Cardiac muscle cell (in vitro differentiated cells and primary cell): ENCODE measurements around the gene PCDHB1. TPM values are rescaled to one million over a fixed set of nuclear protein-coding genes. Genes with fewer than 3 reads are reported as not detected.
A peak's percentile ranks its signal among the peaks of the same experiment; 100 is the strongest.

Experiments used
- DNase-seq, 2 donors: peaks; one replicate each; pipeline versions ENCODE4 v3.0.0 to v3.0.0-alpha.2; 2010 to 2017; ENCODE audit warnings: low read depth in 1 of 2, low spot score in 1 of 2
- H3K27ac ChIP-seq: fragments of 200-600 bp; sonication (generic); 2 replicates; pipeline ENCODE4 v1.5.1; 2016
- H3K27me3 ChIP-seq: fragments of 200-600 bp; sonication (generic); 2 replicates; pipeline ENCODE4 v1.6.0; 2016; ENCODE audit warnings: control low read depth
- H3K36me3 ChIP-seq: fragments of 200-600 bp; sonication (generic); 2 replicates; pipeline ENCODE4 v1.5.1; 2016; ENCODE audit warnings: control low read depth
- H3K4me1 ChIP-seq: fragments of 200-600 bp; sonication (generic); 2 replicates; pipeline ENCODE4 v1.8.1; 2017; ENCODE audit warnings: low read depth, mild to moderate bottlenecking, mixed run types
- H3K4me3 ChIP-seq: fragments of 200-600 bp; sonication (generic); 2 replicates; pipeline ENCODE4 v1.5.1; 2016; ENCODE audit warnings: mild to moderate bottlenecking
- H3K9me3 ChIP-seq: fragments of 200-600 bp; sonication (generic); 2 replicates; pipeline ENCODE4 v1.5.1; 2017; ENCODE audit warnings: low read depth, mild to moderate bottlenecking, control low read depth
- polyA plus RNA-seq: library from polyadenylated mRNA; unstranded; fragments of >200 nt; fragmentation: Nextera tagmentation; extraction: Ambion mirVana; gene quantifications from 2 replicates; pipeline ENCODE4 v1.2.1, GENCODE V29; 2016
- total RNA-seq: library from RNA; depleted of rRNA; stranded (reverse); fragments of >200 nt; gene quantifications from 2 replicates; pipeline ENCODE4 v1.2.3, GENCODE V29; 2016
- TF ChIP-seq, protein P1 (sequence below): IDR thresholded peaks from 2 replicates; pipeline ENCODE4 v1.5.1; 2012; ENCODE audit warnings: low read depth, mild to moderate bottlenecking, low read length

PCDHB1 gene
- total and polyA plus RNA-seq, 2 experiments from 2014 or later = 0.03 TPM; not detected in 1

DNA sequence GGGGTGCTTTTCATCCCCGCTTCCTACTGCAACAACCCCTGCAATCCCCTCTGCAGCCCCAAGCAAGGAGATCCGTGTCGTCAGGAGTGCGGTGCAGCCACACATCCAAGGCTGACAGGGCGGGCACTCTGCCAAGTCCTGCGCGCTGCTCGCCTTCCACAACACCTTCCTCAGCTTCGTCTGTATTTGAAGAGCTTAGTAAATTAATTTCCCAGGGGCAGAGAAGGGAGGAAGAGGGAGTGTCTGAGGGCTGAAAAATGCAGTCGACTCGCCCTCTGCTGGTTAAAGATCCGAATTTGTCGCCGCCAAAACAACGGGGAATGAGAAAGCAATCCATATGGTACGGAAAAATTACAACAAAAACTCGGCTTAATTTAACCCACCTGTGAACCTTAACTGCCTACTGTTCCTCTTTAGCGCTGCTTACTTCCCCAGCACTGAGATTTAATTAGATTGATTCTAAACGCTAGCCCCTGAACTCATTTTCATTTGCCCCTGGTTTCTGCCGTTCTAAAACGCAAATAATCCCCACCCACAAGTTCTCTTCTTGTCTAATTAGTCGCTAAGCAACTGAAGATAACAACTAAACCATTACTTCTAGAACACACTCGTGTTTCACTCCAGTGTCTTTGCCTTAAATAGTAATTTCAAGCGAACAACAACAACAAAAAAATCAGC lies 10.9 kb upstream of the PCDHB1 start:
- DNase-seq = peak; percentile 14 to 89
- TF ChIP-seq, protein P1, sequence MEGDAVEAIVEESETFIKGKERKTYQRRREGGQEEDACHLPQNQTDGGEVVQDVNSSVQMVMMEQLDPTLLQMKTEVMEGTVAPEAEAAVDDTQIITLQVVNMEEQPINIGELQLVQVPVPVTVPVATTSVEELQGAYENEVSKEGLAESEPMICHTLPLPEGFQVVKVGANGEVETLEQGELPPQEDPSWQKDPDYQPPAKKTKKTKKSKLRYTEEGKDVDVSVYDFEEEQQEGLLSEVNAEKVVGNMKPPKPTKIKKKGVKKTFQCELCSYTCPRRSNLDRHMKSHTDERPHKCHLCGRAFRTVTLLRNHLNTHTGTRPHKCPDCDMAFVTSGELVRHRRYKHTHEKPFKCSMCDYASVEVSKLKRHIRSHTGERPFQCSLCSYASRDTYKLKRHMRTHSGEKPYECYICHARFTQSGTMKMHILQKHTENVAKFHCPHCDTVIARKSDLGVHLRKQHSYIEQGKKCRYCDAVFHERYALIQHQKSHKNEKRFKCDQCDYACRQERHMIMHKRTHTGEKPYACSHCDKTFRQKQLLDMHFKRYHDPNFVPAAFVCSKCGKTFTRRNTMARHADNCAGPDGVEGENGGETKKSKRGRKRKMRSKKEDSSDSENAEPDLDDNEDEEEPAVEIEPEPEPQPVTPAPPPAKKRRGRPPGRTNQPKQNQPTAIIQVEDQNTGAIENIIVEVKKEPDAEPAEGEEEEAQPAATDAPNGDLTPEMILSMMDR = peak; percentile 25
- peak overlapping the region; percentile 64 for H3K4me3 ChIP-seq
- no peaks in the 10 kb centered on the region for H3K9me3 ChIP-seq
- H3K27me3 ChIP-seq = peaks cover 4% of the 10 kb centered on the region
- H3K36me3 ChIP-seq = no peaks in the 10 kb centered on the region
- no peaks in the 10 kb centered on the region for H3K4me1 ChIP-seq
- H3K27ac ChIP-seq = peak overlapping the region; percentile 94

DNA sequence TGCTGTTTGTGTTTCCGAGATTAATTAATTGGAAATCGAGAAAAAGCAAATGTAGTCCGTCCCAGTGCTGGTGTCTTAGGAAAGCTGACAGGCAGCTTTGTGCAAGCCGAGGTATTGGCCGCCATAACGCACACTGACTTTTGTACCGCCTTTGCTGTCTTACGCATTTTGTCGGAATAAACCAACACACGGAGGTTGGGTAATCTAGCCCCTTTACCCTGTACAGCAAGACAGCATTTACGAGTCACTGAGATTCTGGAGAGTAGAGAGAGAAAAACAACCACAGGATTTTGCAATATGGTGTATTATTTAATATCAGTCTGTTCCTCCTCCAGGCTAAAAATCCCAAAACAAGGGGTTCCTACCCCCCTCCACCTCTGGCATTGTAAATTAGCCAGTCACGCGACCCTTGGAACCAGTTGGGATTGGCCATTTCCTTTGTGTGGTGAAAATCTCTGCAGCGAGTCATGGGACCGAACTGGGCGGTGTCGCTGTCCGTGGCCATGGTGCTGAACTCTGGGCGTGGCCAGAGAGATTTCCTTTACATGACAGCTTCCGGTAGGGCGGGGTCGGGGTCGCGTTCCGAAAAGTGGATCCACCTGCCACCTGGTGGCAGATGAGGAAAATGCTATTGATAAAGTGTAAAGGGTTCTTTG lies 10.3 kb upstream of the PCDHB1 start:
- TF ChIP-seq, protein P1 = peak; percentile 52
- no peaks in the 10 kb centered on the region for H3K4me1 ChIP-seq
- DNase-seq = peak; percentile 72 to 99
- H3K4me3 ChIP-seq = peak overlapping the region; percentile 64
- peak overlapping the region; percentile 94 for H3K27ac ChIP-seq
- H3K9me3 ChIP-seq = no peaks in the 10 kb centered on the region
- H3K27me3 ChIP-seq = peaks cover 5% of the 10 kb centered on the region
- no peaks in the 10 kb centered on the region for H3K36me3 ChIP-seq

DNA sequence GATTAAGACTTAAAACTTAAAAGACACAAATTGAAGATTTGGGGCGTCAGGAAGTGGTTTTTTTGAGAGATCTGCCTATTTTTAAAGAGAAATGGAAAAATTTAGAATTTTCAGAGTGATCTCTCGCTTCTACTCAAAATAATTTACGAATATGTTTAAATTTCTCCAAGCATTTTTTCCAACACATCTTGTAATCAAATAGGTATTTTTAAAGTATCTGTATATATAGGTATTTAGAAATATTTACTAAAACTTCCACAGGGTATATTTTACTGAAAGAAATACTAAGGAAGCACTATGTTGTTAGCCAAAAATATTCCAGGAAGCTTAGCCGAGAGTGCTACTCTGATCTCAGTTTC lies 9.8 kb upstream of the PCDHB1 start:
- TF ChIP-seq, protein P1 = no peak
- Histone ChIP-seq H3K4me1 (no peaks in the 10 kb centered on the region), H3K4me3 (no peak overlapping the region), H3K27me3 (peaks cover 7% of the 10 kb centered on the region), H3K27ac (no peak overlapping the region), H3K36me3 (no peaks in the 10 kb centered on the region), H3K9me3 (no peaks in the 10 kb centered on the region)
- no peak for DNase-seq

DNA sequence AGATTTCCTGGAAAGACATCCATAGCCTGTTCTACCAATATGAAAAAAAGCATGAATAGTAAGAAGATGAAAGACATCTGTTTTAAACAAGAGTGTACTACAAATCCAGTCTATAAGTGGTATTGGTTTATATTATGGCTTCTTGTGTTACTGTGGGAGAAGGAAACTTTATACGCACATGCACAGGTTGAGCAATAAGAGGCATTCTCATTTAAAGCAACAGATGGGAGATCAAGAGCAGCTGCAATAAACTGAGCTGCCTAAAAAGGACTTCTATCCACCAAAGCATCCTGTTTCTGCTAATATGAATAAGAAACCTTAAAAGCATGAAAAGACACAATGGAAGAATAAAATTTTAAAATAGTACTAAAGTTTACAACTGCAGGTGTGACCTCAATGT lies 8.6 kb upstream of the PCDHB1 start:
- peaks cover 17% of the 10 kb centered on the region for H3K27me3 ChIP-seq
- H3K4me1 ChIP-seq = no peaks in the 10 kb centered on the region

DNA sequence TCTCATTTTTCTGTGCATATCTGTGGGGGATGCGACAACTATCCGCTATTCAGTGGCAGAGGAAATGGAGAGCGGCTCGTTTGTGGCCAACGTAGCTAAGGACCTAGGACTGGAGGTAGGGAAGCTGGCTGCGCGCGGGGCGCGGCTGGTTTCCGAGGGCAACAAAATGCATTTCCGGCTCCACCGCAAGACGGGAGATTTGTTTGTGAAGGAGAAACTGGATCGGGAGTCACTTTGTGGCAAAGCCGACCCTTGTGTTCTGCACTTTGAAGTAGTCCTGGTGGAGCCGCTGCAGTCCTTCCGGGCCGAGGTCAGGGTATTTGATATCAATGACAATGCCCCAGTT lies 320 bp downstream of the PCDHB1 start:
- DNase-seq = no peak
- H3K4me3 ChIP-seq = peak overlapping the region; percentile 36
- no peaks in the 10 kb centered on the region for H3K36me3 ChIP-seq
- H3K4me1 ChIP-seq = no peaks in the 10 kb centered on the region
- no peak overlapping the region for H3K27ac ChIP-seq
- TF ChIP-seq, protein P1 = no peak
- H3K9me3 ChIP-seq = no peaks in the 10 kb centered on the region
- H3K27me3 ChIP-seq = peaks cover 64% of the 10 kb centered on the region

More for the DNA sequence above, 8.6 kb upstream of the PCDHB1 start:
- TF ChIP-seq, protein P1 = no peak
- no peak overlapping the region for H3K27ac ChIP-seq
- H3K36me3 ChIP-seq = no peaks in the 10 kb centered on the region
- DNase-seq = no peak
- H3K9me3 ChIP-seq = no peaks in the 10 kb centered on the region
- no peak overlapping the region for H3K4me3 ChIP-seq
